ENCODE results near the gene MARCKSL1.

Gene MARCKSL1

GRCh38 chr1:32373996-32374592 is 38.1 kb upstream of the MARCKSL1 start:
- H2AFZ ChIP-seq (ENCODE audit: insufficient read depth, low read length, poor library complexity), result no peak overlapping the region
- no peak overlapping the region for H2AK5ac ChIP-seq (ENCODE audit: low read length)
- H3K23ac ChIP-seq (ENCODE audit: low read length), result no peak overlapping the region
- H3K4me3 ChIP-seq (ENCODE audit: low read depth, low read length), result no peak overlapping the region
- H4K8ac ChIP-seq (ENCODE audit: low read depth, low read length), result no peak overlapping the region
- H2BK120ac ChIP-seq (ENCODE audit: insufficient read depth, low read length, poor library complexity), result no peak overlapping the region
- no peak overlapping the region for H2BK12ac ChIP-seq (ENCODE audit: low read length)
- no peak overlapping the region for H3K14ac ChIP-seq (ENCODE audit: low read length)
- H3K4me1 ChIP-seq (ENCODE audit: control insufficient read depth in 1 of 2, insufficient read depth in 2 of 2, low read length in 2 of 2), result no peaks in the 10 kb centered on the region
- no peak overlapping the region for H4K91ac ChIP-seq (ENCODE audit: low read depth, low read length)
- no peaks in the 10 kb centered on the region for H3K9me3 ChIP-seq (ENCODE audit: insufficient read depth, low read depth, low read length)
- no peaks in the 10 kb centered on the region for H3K27me3 ChIP-seq (ENCODE audit: insufficient read depth, low read length)
- no peak for DNase-seq
- no CpG with 5 or more reads among the region's 1 CpG for WGBS (ENCODE audit: extremely low coverage, insufficient coverage, insufficient read length)
- H3K27ac ChIP-seq (ENCODE audit: low read depth, low read length), result no peak overlapping the region
- no peak overlapping the region for H3K18ac ChIP-seq (ENCODE audit: low read length)
- no peaks in the 10 kb centered on the region for H3K79me2 ChIP-seq (ENCODE audit: control insufficient read depth, insufficient read depth, low read length, poor library complexity)
- H4K12ac ChIP-seq (ENCODE audit: low read depth, low read length), result no peak overlapping the region
- no peaks in the 10 kb centered on the region for H3K79me1 ChIP-seq (ENCODE audit: low read length)
- H2BK5ac ChIP-seq (ENCODE audit: low read depth, low read length, poor library complexity), result no peak overlapping the region
- H3K9ac ChIP-seq (ENCODE audit: low read length), result no peak overlapping the region
- no peak overlapping the region for H3K4me2 ChIP-seq (ENCODE audit: low read length)
- no peak overlapping the region for H3K4ac ChIP-seq (ENCODE audit: low read depth, low read length)
- peaks cover 54 to 73% of the 10 kb centered on the region in 2 experiments for H3K36me3 ChIP-seq (ENCODE audit: control insufficient read depth in 1 of 2, insufficient read depth in 2 of 2, low read length in 2 of 2)

- H2AFZ ChIP-seq (ENCODE audit: insufficient read depth, low read length, poor library complexity), result no peak overlapping the region
- no peak overlapping the region for H3K27ac ChIP-seq (ENCODE audit: low read depth, low read length)
- no peaks in the 10 kb centered on the region for H3K79me1 ChIP-seq (ENCODE audit: low read length)
- no peak overlapping the region for H4K12ac ChIP-seq (ENCODE audit: low read depth, low read length)
- H3K4me3 ChIP-seq (ENCODE audit: low read depth, low read length), result no peak overlapping the region
- H3K36me3 ChIP-seq (ENCODE audit: control insufficient read depth in 1 of 2, insufficient read depth in 2 of 2, low read length in 2 of 2), result peaks cover 46 to 72% of the 10 kb centered on the region in 2 experiments
- H3K27me3 ChIP-seq (ENCODE audit: insufficient read depth, low read length), result no peaks in the 10 kb centered on the region
- no peaks in the 10 kb centered on the region for H3K4me1 ChIP-seq (ENCODE audit: control insufficient read depth in 1 of 2, insufficient read depth in 2 of 2, low read length in 2 of 2)
- H2AK5ac ChIP-seq (ENCODE audit: low read length), result no peak overlapping the region
- no peak overlapping the region for H2BK12ac ChIP-seq (ENCODE audit: low read length)
- no peak overlapping the region for H3K14ac ChIP-seq (ENCODE audit: low read length)
- no peak overlapping the region for H4K8ac ChIP-seq (ENCODE audit: low read depth, low read length)
- H3K18ac ChIP-seq (ENCODE audit: low read length), result no peak overlapping the region
- no peak overlapping the region for H3K9ac ChIP-seq (ENCODE audit: low read length)
- DNase-seq, result no peak
- no peak overlapping the region for H2BK120ac ChIP-seq (ENCODE audit: insufficient read depth, low read length, poor library complexity)
- H4K91ac ChIP-seq (ENCODE audit: low read depth, low read length), result no peak overlapping the region
- H3K9me3 ChIP-seq (ENCODE audit: insufficient read depth, low read depth, low read length), result no peaks in the 10 kb centered on the region
- H3K79me2 ChIP-seq (ENCODE audit: control insufficient read depth, insufficient read depth, low read length, poor library complexity), result no peaks in the 10 kb centered on the region
- no CpG with 5 or more reads among the region's 5 CpGs for WGBS (ENCODE audit: extremely low coverage, insufficient coverage, insufficient read length)
- no peak overlapping the region for H3K4ac ChIP-seq (ENCODE audit: low read depth, low read length)
- no peak overlapping the region for H2BK5ac ChIP-seq (ENCODE audit: low read depth, low read length, poor library complexity)
- H3K23ac ChIP-seq (ENCODE audit: low read length), result no peak overlapping the region
- no peak overlapping the region for H3K4me2 ChIP-seq (ENCODE audit: low read length)
Measured at GRCh38 chr1:32372149-32372756, 36.2 kb upstream of the MARCKSL1 start.

GRCh38 chr1:32367912-32368635 is 32.0 kb upstream of the MARCKSL1 start:
- H3K79me2 ChIP-seq (ENCODE audit: control insufficient read depth, insufficient read depth, low read length, poor library complexity), result no peaks in the 10 kb centered on the region
- no peak overlapping the region for H3K4ac ChIP-seq (ENCODE audit: low read depth, low read length)
- no peaks in the 10 kb centered on the region for H3K4me1 ChIP-seq (ENCODE audit: control insufficient read depth in 1 of 2, insufficient read depth in 2 of 2, low read length in 2 of 2)
- H3K9ac ChIP-seq (ENCODE audit: low read length), result no peak overlapping the region
- H2BK5ac ChIP-seq (ENCODE audit: low read depth, low read length, poor library complexity), result no peak overlapping the region
- H3K4me3 ChIP-seq (ENCODE audit: low read depth, low read length), result no peak overlapping the region
- H2BK120ac ChIP-seq (ENCODE audit: insufficient read depth, low read length, poor library complexity), result no peak overlapping the region
- no peak overlapping the region for H3K18ac ChIP-seq (ENCODE audit: low read length)
- H3K27ac ChIP-seq (ENCODE audit: low read depth, low read length), result no peak overlapping the region
- H3K23ac ChIP-seq (ENCODE audit: low read length), result no peak overlapping the region
- peaks cover 1% of the 10 kb centered on the region for H3K9me3 ChIP-seq (ENCODE audit: insufficient read depth, low read depth, low read length)
- H2AK5ac ChIP-seq (ENCODE audit: low read length), result no peak overlapping the region
- H3K36me3 ChIP-seq (ENCODE audit: control insufficient read depth in 1 of 2, insufficient read depth in 2 of 2, low read length in 2 of 2), result peaks cover 48 to 70% of the 10 kb centered on the region in 2 experiments
- no peak overlapping the region for H4K91ac ChIP-seq (ENCODE audit: low read depth, low read length)
- WGBS (ENCODE audit: extremely low coverage, insufficient coverage, insufficient read length), result no CpG with 5 or more reads among the region's 7 CpGs
- H2BK12ac ChIP-seq (ENCODE audit: low read length), result no peak overlapping the region
- no peak overlapping the region for H2AFZ ChIP-seq (ENCODE audit: insufficient read depth, low read length, poor library complexity)
- H4K12ac ChIP-seq (ENCODE audit: low read depth, low read length), result no peak overlapping the region
- H3K79me1 ChIP-seq (ENCODE audit: low read length), result no peaks in the 10 kb centered on the region
- H3K14ac ChIP-seq (ENCODE audit: low read length), result no peak overlapping the region
- no peak overlapping the region for H3K4me2 ChIP-seq (ENCODE audit: low read length)
- H4K8ac ChIP-seq (ENCODE audit: low read depth, low read length), result no peak overlapping the region
- DNase-seq, result no peak
- H3K27me3 ChIP-seq (ENCODE audit: insufficient read depth, low read length), result no peaks in the 10 kb centered on the region

GRCh38 chr1:32365445-32365844 is 29.4 kb upstream of the MARCKSL1 start:
- Histone ChIP-seq H3K79me1 (ENCODE audit: low read length) (peaks cover 4% of the 10 kb centered on the region), H3K9me3 (ENCODE audit: insufficient read depth, low read depth, low read length) (peaks cover 4% of the 10 kb centered on the region), H3K27ac (ENCODE audit: low read depth, low read length) (no peak overlapping the region), H3K79me2 (ENCODE audit: control insufficient read depth, insufficient read depth, low read length, poor library complexity) (peaks cover 4% of the 10 kb centered on the region), H3K9ac (ENCODE audit: low read length) (no peak overlapping the region), H2BK5ac (ENCODE audit: low read depth, low read length, poor library complexity) (no peak overlapping the region), H3K36me3 (ENCODE audit: control insufficient read depth in 1 of 2, insufficient read depth in 2 of 2, low read length in 2 of 2) (peaks cover 48 to 56% of the 10 kb centered on the region in 2 experiments), H3K18ac (ENCODE audit: low read length) (no peak overlapping the region), H2BK120ac (ENCODE audit: insufficient read depth, low read length, poor library complexity) (no peak overlapping the region), H3K14ac (ENCODE audit: low read length) (no peak overlapping the region), H4K91ac (ENCODE audit: low read depth, low read length) (no peak overlapping the region), H2BK12ac (ENCODE audit: low read length) (no peak overlapping the region), H3K4me3 (ENCODE audit: low read depth, low read length) (no peak overlapping the region), H3K27me3 (ENCODE audit: insufficient read depth, low read length) (no peaks in the 10 kb centered on the region), H3K4me1 (ENCODE audit: control insufficient read depth in 1 of 2, insufficient read depth in 2 of 2, low read length in 2 of 2) (peaks cover 5 to 14% of the 10 kb centered on the region in 2 experiments), H2AK5ac (ENCODE audit: low read length) (no peak overlapping the region), H2AFZ (ENCODE audit: insufficient read depth, low read length, poor library complexity) (no peak overlapping the region), H3K23ac (ENCODE audit: low read length) (no peak overlapping the region), H3K4ac (ENCODE audit: low read depth, low read length) (no peak overlapping the region), H4K8ac (ENCODE audit: low read depth, low read length) (no peak overlapping the region), H3K4me2 (ENCODE audit: low read length) (no peak overlapping the region), H4K12ac (ENCODE audit: low read depth, low read length) (no peak overlapping the region)
- no peak for DNase-seq
- WGBS (ENCODE audit: extremely low coverage, insufficient coverage, insufficient read length), result no CpG with 5 or more reads among the region's 6 CpGs
